ENCODE results near the gene ST14.

The ST14 gene

DNA sequence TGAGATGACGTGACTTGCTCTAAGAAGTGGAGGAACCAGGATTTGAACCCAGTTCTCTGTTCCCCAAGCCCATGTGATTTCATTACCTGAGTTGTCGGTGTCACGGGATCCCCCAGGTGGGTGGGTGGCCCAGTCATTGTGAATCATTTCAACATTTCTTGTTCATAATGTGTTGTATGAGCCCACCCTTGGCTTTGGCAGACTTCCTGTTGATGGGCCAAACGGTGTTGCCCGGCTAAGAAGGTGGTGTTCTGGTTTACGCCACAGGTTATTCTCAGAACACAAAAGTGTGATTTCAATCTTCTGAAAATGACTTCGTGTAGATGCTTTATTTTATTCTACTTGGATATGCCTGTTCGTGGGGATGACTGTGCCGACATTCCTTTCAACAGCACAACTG lies 21.6 kb upstream of the ST14 start:
- ATAC-seq: no peak

DNA sequence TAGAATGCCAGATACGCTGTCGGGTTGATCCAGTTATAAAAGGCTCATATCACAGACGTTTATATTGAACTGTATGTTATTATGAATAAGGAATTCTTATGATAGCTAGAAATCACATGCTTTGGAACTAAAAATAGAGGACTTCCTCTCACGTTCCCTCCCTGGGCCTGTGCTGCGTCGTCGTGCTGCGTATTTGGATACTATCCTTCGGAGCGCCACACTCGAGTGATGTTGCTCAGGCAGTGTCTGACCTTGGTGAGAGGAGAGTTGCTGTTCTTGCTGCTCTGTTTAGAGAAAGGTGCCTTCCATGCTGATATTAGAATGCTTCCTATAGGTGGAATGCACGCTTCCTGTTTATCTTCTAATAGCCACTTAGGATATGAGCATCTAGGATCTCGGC lies 20.2 kb upstream of the ST14 start:
- ATAC-seq: no peak

DNA sequence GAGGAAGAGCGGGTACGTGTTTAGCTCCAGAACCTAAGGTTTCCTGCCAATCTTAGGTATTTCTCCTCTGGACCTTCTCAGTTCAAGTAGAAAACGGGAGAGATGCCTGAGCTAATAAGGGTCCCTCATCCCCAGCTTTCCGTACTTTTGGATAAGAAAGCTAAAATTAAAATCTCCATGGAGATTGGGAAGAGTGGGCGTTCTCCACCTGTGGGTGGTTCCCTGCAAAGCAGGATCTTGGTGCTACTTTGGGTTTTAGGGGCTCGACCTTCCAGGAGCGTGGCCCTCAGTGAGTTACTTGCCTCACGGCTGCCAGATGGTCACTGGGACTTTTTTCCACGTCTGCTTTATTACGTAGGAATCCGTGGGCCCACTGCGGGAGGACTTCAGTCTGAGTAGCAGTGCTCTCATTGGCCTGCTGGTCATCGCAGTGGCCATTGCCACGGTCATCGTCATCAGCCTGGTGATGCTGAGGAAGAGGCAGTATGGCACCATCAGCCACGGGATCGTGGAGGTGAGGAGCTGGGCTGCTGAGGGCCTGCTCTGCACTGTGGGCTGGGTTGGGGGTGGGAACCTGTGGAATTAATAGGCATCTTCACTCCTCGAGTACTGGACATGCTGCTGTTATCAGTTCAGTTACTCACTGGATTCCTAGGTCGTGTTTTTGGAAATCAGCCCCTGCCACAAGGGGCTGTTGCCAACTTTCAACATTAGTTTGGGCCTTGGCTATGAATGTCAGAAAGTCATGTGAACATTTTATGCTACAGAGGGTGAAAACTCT lies 17.8 kb upstream of the ST14 start:
- ATAC-seq: no peak

GRCh38 chr11:130144141-130144540 lies 15.4 kb upstream of the ST14 start:
- no peak for ATAC-seq

DNA sequence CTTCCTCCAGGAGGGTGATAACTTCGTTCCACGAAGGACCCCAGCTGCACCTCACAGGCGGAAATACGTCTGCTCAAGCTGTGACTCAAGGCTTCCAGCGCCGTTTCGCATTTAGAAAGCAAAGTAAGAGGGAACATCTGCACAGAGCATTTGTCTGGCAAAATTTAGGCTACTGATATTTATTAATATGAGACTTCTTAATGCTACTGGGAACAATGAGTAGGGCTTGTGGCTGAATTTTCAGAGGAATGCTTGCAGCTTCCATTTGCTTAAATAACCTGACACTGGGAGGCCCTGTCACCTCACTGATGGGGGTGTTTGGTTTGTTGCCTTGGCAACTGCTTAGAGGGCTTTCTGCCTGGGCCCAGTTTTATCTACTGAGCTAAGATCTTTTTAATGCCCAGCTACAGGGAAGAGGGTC lies 14.7 kb upstream of the ST14 start:
- ATAC-seq: no peak

GRCh38 chr11:130145311-130145812 lies 14.2 kb upstream of the ST14 start:
- ATAC-seq: no peak

GRCh38 chr11:130145975-130146776 lies 13.4 kb upstream of the ST14 start:
- ATAC-seq: peak in 1 of 2 donors; percentile 20

- peak in 1 of 2 donors; percentile 38 for ATAC-seq
Observed at GRCh38 chr11:130146796-130147195, 12.8 kb upstream of the ST14 start.

- no peak for ATAC-seq
Observed at GRCh38 chr11:130148796-130149326, 10.7 kb upstream of the ST14 start.

DNA sequence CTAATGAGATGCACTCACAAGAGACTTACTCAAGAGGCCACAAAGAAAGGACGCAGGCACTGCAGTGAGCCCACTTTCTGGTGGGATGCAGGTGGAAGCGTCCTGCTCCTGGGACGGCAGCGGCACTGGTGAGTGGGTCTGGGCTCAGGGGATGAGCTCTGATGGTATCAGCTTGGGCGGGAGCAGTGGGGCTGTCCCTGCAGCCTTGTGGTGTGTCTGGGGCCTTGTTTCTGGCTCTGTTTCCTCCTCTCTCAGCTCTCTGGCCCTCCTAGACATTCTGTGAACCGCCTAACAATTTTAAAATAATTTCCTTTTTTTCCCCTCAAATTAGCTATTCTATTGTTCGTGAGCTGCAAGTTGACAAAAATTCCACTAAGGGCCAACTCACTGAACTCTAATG lies 8.8 kb upstream of the ST14 start:
- ATAC-seq: no peak

GRCh38 chr11:130151196-130151595 lies 8.4 kb upstream of the ST14 start:
- ATAC-seq: no peak

- ATAC-seq: no peak
Observed at GRCh38 chr11:130156108-130157022, 3.2 kb upstream of the ST14 start.

GRCh38 chr11:130157101-130157500 lies 2.5 kb upstream of the ST14 start:
- no peak for ATAC-seq

- ATAC-seq: no peak
Observed at GRCh38 chr11:130157840-130158239, 1.7 kb upstream of the ST14 start.

DNA sequence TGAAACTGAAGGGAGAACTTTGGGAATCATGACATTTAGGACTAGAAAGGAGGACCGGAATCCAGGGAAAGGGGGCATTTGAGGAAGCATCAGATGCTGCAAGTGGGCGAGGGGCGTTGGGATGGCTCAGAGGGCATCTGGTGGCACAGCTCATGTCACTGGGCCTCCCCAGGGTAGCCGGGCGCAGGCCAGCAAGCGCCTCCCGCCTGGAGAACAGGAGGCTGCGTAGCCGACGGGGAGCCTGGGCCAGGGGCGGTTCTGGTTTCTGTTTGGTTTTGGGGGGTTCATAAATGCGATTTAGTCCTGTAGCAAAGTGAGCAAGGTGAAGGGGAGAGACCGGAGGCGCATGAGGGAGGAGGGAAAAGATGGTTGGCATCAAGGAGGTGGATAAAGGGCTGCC lies 443 bp upstream of the ST14 start:
- ATAC-seq: no peak

DNA sequence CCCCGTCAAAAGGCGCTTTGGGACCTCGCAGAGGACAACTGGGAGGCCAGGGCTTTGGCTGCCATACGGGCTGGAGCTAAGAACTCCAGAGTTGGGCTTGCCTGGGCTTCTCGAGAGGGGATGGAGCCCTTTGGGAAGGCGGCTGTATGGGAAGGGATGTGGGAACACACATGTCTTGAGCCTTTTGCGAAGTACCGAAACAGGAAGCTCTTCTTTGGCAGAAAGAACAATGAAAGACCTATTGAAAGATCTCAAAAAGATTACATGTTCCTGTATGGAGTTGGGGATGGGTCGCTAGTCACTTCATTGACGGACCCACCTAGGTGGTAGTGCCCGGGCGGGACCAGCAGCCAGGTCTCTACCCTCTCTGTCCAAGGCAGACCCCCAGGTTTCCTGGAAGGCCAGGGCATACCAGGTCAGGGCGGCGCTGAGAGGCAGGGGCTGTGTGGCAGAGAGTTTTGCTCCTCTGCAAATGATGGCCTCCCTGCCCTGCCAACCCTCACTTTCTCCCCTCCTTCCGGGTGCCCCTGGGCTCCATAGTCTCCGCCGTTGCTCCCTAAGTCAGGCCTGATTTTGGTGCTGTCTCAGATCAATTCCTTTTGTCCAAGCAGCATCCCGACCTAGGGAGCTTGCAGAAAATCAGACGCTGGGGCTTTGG lies 1.0 kb downstream of the ST14 start:
- ATAC-seq: no peak

GRCh38 chr11:130161441-130162145 lies 2.0 kb downstream of the ST14 start:
- ATAC-seq: no peak

DNA sequence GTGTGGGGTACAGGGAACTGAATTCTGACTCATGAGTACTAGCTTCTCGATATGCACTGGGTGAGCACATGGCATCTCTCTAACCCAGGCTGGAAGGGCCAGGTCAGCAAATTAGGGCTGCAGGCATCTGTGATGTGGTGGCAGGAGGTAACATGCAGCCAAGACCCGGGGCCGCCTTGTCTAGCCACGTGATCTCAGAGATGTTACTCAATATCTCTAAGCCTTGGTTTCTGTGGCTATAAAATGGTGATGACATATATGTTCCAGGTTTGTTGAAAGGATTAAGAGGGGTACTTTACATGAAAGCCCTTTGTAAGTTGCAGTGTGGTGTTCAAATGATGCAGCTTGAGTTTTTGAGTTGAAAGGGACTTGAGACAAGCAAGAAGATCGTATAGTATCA lies 3.2 kb downstream of the ST14 start:
- ATAC-seq: no peak

GRCh38 chr11:130163346-130164220 lies 4.0 kb downstream of the ST14 start:
- no peak for ATAC-seq

GRCh38 chr11:130164221-130164570 lies 4.6 kb downstream of the ST14 start:
- no peak for ATAC-seq

Measured in activated CD4-positive, CD25-positive, alpha-beta regulatory T cell treated with anti-CD3 and anti-CD28 coated beads, Interleukin-2, amount 50 U/mL, for 24 hours (primary cell).